Endometrial microvascular endothelial cells (primary cell): ENCODE results near the gene DNAH14. TPM values are rescaled to one million over a fixed set of nuclear protein-coding genes. Genes with fewer than 3 reads are reported as not detected.
"Not testable (repeated sequence)": the region's sequence is repeated elsewhere in the genome, so short reads cannot be mapped to it uniquely, and the experiment has no call there.

Experiments used
- in situ Hi-C: cut with HindIII; loops from 2 replicates; pipeline ENCODE4 v1.10.0; 2017; ENCODE audit warnings: low sequenced_read_pairs, low pct_unique_long_range_greater_than_20kb; ENCODE audit errors: inconsistent ontology term
- total RNA-seq: library from RNA; depleted of rRNA; stranded (reverse); fragments of >200 nt; gene quantifications from one replicate; pipeline ENCODE4 v1.2.3, GENCODE V29; 2015; ENCODE audit errors: inconsistent ontology term

Gene DNAH14
- total RNA-seq, 1 donor from 2014 or later = 8.4 TPM

DNA sequence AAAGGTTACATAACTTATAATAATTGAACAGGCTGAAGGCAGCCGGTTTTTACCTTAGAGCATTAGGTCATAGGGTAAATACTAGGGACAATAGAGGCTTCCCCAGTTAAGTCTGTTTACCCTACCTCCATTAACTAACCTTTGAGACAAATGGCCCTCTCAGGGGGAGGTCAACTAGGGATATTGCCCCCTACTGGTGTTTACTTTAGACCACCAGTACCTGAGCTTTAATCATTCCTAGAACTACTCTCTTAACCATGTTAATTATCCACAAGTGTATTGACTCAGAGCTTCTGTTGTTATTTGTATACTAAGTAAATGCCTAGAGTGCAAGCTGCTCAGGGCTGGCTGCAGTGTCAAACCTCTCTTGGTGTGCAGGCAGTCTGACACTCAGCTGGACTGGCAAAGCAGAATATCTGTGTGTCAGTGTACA lies 52.5 kb downstream of the DNAH14 start:
- in situ Hi-C loops = not testable (repeated sequence)

DNA sequence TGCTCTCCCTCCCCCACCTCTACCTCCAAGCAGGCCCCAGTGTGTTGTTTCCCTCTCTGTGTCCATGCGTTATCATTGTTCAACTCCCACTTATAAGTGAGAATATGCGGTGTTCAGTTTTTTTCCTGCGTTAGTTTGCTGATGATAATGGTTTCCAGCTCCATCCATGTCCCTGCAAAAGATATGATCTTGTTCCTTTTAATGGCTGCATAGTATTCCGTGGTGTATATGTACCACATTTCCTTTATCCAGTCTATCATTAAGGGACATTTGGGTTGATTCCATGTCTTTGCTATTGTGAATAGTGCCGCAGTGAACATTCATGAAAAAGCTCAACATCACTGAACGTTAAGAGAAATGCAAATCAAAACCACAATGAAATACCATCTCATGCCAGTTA lies 58.6 kb downstream of the DNAH14 start:
- in situ Hi-C loops = no loop called here

DNA sequence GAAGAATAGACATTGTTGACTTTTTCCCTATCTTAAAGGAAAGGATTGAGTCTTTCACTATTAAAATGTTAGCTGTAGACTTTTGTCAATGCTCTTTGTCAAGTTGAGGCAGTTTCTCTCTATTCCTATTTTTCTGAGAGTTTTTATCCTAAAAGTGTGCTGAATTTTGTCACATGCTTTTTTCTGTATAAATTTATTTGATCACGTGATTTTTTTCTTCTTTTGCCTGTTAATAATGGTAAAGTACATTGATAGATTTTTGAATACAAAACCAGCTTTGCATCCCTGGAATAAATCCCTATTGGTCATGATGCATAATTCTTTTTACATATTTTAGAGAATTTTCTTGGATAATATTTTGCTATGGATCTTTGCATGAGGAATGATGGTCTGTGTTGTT lies 60.1 kb downstream of the DNAH14 start:
- in situ Hi-C loops = no loop called here

DNA sequence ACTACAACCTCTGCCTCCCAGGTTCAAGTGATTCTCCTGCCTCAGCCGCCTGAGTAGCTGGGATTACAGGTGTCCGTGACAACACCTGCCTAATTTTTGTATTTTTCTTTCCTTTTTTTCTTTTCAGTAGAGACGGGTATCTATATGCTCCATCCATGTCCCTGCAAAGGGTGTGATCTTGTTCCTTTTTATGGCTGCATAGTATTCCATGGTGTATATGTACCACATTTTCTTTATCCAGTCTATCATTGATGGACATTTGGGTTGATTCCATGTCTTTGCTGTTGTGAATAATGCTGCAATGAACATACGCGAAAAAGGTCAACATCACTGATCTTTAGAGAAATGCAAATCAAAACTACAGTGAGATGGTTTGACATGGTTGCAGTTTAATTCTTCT lies 62.1 kb downstream of the DNAH14 start:
- in situ Hi-C loops = not testable (repeated sequence)

DNA sequence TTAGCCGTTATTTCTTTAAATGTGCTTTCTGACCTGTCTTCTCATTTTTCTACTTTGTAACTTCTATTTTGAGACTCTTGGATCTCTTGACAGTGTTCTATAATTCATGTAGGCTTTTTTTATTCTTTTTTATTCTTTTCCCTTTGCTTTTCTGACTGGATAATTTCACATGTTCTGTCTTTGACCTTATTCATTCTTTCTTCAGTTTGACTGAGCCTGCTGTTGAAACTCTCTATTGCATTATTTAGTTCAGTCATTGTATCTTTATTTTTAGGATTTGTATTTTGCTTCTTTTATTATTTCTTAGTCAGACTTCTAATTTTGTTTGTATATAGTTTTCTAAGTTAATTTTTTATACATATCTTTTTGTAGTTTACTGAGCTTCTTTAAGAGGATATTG lies 66.1 kb downstream of the DNAH14 start:
- in situ Hi-C loops = no loop called here

DNA sequence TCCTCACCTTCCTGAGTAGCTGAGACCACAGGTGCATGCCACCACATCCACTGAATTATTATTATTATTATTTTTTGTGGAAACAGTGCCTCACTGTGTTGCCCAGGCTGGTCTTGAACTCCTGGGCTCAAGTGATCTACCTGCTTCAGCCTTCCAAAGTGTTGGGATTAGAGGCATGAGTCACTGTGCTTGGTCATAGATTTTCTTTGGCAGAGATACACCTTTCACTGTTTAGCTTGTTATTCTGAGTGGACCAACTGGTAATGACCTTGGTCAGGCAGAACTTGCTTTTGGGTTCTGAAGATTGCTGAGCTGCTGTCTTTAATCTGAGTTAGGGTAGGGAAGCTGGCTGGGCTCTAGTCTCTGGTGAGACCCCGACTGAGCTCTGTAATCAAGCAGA lies 66.8 kb downstream of the DNAH14 start:
- in situ Hi-C loops = no loop called here

DNA sequence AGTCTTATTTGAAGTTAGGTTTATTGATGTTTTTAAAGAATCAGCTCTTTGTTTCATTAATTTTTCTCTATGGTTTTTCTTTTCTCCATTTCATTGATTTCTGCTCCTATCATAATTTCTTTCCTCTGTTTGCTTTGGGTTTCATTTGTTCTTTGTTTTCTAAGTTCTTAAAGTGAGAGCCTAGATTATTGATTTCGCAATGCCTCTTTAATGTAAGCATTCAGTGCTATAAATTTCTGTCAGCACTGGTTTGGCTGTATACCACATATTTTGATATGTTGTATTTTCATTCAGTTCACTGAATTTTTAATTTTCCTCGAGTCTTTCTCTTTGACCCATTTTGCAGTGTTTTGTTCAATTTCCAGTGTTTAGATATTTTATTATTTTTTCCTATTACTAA lies 68.7 kb downstream of the DNAH14 start:
- in situ Hi-C loops = no loop called here

DNA sequence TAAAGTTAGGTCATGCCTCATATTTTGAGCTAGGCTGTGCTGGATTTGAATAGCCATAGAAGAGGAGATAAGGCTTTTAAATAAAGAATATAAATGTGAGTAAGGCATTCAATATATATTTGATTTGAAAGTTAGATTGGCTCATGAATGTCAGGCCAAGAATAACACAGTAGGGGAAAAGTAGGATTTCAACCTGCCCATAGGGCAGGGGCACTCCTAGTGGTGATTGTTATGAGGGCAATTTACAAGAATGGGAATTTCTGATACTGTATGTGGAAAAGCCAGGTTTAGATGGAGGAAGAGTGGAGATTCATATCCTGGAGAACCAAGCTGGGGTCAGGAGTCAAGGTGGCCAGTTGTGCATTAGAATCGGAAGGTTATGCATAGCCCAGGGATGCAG lies 74.9 kb downstream of the DNAH14 start:
- in situ Hi-C loops = no loop called here

DNA sequence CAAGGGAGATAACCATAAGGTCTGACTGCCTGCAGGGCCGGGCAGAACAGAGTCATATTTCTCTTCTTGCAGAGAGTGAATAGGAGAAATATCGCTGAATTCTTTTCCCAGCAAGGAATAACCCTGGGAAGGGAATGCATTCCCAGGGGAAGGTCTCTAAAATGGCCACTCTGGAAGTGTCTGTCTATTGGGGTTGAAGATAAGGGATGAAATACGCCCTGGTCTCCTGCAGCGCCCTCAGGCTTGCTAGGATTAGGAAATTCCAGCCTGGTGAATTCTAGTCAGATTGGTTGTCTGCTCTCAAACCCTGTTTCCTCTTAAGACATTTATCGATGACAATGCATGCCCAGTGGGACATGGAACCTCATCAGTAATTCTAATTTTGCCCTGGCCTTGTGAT lies 76.9 kb downstream of the DNAH14 start:
- in situ Hi-C loops = not testable (repeated sequence)

DNA sequence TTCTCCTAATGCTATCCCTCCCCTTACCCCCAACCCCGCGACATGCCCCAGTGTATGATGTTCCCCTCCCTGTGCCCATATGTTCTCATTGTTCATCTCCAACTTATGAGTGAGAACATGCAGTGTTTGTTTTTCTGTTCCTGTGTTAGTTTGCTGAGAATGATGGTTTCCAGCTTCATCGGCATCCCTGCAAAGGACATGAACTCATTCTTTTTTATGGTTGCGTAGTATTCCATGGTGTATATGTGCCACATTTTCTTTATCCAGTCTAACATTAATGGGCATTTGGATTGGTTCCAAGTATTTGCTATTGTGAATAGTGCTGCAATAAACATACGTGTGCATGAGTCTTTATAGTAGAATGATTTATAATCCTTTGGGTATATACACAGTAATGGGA lies 78.6 kb downstream of the DNAH14 start:
- in situ Hi-C loops = not testable (repeated sequence)

DNA sequence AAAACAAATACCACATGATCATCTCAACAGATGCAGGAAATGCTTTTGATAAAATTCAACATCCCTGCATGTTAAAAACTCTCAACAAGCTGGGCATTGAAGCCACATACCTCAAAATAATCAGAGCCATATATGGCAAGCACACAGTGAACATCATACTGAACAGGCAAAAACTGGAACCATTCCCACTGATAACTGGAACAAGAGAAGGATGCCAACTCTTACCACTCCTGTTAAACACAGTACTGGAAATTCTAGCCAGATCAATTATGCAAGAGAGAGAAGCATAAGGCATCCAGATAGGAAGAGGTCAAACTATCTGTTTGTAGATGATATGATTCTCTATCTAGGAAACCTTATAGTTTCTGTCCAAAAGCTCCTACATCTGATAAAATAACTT lies 91.6 kb downstream of the DNAH14 start:
- in situ Hi-C loops = no loop called here

DNA sequence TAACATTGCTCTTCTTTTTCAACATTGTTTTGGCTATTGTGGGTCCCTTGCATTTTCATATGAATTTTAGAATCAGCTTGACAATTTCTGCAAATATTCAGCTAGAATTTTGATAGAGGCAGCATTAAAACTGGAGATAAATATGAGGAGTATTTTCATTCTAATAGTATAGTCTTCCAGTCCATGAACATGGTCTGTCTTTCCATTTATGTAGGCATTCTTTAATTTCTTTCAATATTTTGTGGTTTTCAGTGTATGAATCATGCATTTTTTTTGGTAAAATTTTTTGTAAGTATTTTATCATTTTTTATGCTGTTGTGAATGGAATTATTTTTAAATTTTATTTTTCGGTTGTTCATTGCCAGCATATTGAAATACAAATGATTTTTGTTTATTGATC lies 97.2 kb downstream of the DNAH14 start:
- in situ Hi-C loops = no loop called here

DNA sequence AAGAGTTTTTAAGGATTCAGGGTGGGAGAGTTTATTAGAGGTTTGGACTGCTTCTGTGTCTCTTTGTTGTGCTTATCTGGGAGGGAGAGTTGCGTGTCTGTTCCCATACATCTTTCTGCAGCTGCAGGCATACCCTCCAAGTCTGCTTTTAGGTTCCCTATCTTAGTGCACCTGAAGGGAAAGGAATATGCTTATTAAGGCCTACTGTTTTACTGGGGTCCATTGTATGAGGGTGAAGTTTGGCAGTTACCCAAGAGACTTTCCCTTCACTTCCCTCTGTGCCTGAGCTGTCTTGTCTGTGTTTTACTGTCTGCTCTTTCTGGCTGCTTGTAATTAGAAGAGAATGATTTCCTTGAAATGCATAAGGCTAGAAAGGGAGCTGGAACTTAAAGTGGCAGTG lies 107.0 kb downstream of the DNAH14 start:
- in situ Hi-C loops = not testable (repeated sequence)

DNA sequence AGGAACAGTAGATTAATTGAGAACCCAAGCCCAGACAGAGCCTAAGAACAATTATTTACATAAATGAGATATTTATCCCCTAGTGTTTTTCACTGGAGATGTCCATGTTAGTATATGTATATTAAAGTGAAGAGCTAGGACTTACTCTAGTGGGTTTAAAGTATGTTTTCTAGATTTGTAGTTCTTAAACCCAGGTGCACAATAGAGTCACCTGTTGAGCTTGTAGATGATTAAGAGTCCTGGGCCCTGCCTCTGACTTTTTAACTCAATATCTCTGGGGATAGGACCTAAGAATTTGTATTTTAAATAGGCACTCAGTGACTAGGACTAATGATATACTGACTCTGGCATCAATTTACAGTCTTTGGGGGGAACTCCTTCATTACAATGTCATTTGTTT lies 112.8 kb downstream of the DNAH14 start:
- in situ Hi-C loops = no loop called here

DNA sequence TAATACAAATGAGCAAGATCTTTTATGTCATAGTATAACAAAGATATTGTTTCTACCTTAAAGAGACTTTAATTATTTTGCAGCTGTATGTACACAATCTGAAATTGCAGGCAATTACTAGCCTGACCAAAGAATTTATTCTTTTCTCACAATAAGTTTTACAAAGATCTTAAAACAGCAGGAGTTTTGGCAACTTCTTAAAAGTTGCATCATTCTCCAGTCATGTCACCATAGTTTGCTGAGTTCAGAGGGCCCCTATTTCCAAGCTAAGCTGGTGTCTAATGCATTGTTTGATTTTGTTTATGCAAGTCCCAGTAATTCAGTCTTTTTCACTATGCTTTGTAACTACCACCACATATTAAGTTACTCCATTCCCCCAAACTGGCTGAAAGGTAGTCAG lies 114.8 kb downstream of the DNAH14 start:
- in situ Hi-C loops = no loop called here

DNA sequence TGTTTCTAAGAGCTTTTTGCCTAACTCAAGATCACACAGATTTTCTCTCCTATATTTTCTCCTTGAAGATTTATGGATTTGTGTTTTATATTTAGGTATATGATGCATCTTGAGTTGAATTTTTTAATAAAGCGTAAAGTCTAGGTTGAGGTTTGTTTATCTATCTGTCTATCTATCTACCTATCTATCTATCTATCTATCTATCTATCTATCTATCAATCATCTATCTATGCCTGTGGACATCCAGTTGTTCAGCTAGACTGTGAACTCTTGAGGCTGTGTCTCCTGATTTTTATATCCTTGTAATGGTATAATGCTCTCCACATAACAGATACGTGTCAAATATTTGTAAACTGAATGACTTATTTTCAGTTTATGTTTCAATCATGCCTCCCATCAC lies 120.1 kb downstream of the DNAH14 start:
- in situ Hi-C loops = no loop called here

DNA sequence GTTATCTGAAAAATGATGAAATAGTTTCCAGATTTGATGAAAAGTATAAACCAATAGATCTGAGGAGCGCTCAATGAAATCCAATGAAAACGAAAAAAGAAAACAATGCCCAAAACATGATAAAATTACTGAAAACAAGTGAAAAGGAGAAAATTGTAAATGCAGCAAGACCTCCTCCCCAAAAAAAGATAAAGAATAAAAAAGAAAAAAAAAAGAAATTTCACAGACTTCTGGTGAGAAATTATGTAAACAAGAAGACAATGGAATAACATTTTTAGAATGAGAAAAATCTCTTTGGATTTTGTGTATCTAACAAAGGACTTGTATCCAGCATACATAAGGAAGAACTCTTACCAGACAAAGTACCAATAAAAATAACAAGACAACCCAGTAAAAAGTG lies 134.2 kb downstream of the DNAH14 start:
- in situ Hi-C loops = no loop called here

DNA sequence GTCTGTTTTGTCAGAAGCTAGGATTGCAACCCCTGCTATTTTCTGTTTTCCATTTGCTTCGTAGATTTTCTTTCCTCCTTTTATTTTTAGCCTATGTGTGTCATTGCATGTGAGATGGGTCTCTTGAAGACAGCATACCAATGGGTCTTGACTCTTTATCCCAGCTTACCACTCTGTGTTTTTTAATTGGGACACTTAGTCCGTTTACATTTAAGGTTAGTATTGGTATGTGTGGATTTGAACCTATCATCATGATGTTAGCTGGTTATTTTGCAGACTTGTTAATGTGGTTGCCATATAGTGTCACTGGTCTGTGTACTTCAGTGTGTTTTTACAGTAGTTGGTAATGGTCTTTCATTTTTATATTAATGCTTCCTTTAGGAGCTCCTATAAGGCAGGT lies 141.5 kb downstream of the DNAH14 start:
- in situ Hi-C loops = no loop called here

DNA sequence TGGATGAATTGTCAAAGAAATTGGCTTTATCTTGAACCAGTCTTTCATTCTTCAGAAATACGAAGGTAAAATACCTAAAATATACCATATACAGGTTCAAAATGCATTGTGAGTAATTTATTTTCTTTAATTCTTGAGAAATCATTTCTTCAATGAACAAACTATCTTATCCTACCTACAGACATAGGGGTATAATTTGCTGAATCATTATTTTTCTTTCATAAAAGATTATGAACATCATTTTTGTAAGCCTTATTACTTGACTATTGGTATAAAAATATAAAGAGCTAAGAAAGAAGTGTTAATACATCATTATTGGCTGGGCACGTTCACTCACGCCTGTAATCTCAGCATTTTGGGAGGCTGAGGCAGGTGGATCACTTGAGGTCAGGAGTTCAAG lies 167.7 kb downstream of the DNAH14 start:
- in situ Hi-C loops = no loop called here

DNA sequence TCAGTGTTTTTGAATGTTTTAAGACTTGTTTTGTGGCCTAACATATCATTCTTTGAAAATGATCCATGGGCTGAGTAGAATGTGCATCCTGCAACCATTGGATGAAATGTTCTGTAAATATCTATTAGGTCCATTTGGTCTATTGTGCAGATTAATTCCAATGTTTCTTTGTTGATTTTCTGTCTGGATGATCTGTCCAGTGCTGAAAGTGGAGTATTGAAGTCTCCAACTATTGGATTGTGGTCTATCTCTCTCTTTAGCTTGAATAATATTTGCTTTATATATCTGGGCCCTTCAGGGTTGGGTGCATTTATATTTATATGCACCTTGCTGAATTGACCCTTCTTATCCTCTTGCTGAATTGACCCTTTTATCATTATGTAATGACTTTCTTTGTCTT lies 181.5 kb downstream of the DNAH14 start:
- in situ Hi-C loops = no loop called here

DNA sequence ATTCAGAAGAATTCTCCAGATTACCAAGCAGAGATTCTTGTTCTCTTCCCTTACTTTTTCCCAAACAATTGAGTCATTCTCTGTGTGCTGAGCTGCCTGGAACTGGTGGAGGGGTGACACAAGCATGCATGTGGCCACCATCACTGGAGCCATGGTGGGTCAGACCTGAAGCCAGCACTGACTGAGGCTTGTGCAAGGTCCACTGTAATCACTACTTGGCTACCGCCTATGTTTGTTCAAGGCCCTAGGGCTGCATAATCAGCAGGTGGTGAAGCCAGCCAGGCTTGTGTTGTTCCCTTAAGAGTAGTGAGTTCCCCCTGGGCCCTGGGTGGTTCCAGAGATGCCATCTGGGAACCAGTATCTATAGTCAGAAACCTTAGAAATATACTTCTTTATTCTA lies 183.8 kb downstream of the DNAH14 start:
- in situ Hi-C loops = no loop called here
